ENCODE data around the gene MYH6.

DNA sequence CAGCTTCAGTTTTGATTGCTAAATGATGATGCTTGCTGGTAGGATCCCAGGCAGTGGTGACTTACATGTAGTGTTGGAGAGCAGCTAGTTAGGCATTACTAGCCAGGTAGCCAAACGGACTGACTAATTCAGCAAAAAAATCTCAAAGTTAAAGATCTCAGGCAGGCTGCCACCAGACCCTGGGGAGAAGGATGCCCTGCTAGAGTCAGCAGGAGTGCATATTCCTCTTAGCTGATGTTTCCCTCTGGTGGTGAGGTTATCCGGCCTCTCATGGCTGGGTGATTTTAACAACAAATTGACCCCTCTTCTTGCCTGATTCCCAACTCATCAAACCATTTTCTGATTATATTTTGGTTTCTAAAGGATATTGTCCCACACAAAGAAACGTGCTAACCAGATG is 45.9 kb downstream of the MYH6 start:
- TF ChIP-seq POLR2A (IDR thresholded peaks at IDR 0.05) (no peak), CTCF (IDR thresholded peaks at IDR 0.05) (peak in 1 of 3 experiments; percentile 7), POLR2AphosphoS5 (IDR thresholded peaks at IDR 0.05; ENCODE audit: insufficient read depth in 1 of 2, low read depth in 1 of 2) (no peak)
